Middle frontal gyrus (tissue), 1 donor: Measurements from ENCODE around the gene HPF1.
"Not testable (repeated sequence)": the region's sequence is repeated elsewhere in the genome, so short reads cannot be mapped to it uniquely, and the experiment has no call there.

ENCODE experiments used
- DNase-seq: peaks from one replicate; pipeline ENCODE4 v3.0.0-alpha.2; 2015; ENCODE audit warnings: low spot score; ENCODE audit errors: extremely low spot score

Gene HPF1

DNA sequence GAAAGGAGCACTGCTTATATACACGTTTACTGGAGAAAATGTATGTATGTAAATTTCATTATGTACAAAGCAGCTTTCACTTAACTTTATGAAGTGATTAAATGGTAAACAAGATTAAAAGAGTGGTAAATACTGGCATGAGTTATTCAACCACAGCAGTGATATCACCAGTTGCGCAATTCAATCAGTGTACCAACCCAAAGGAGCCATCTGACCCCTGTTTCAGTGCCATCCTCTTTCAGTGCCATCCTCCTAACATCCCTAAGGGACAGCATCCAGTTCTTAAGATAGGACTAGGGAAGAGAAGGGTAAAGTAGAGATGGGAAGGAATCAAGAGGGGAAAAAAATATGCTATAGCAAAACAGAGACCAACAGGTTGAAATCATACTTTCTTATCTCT, 16.2 kb downstream of the HPF1 start:
- no peak for DNase-seq

- not testable (repeated sequence) for DNase-seq
Observed at GRCh38 chr4:169738604-169739003, 19.1 kb downstream of the HPF1 start.

DNA sequence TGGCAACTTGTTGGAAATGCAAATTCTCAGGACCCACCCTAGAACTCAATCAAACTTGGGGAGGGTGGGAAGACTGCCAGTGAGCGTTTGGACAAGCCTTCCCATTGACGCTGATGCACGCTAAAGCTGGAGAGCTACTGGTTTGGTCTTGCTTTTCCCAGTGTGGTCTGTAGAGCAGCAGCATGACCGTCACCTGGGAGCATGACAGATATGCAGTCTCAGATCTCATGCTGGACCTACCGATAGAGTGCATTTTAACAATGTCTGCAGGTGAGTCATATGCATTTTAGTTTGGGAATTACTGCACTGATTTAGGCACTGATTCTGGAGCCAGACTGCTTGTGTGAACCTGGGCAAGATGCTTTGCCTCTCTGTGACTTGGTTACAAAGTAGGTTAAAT, 27.2 kb downstream of the HPF1 start:
- no peak for DNase-seq

DNA sequence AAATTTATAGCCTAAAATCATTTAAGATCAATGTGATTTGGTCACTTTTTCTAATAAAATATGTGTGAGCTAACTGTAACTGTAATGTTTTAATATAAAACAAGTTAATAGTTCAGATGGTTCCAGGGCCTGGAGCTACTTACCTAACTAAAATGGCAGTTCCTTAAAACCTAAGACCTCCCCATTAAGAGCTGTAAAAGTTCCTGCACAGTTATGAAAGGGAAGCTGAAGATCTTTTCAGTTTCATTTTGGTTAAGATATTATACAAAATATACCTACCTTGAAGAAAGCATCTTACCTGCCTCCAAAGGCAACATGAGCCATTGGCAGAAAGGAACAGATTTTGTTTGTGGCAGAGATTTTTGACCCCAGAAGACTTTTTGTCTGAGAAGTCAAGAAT, 30.1 kb downstream of the HPF1 start:
- no peak for DNase-seq

DNA sequence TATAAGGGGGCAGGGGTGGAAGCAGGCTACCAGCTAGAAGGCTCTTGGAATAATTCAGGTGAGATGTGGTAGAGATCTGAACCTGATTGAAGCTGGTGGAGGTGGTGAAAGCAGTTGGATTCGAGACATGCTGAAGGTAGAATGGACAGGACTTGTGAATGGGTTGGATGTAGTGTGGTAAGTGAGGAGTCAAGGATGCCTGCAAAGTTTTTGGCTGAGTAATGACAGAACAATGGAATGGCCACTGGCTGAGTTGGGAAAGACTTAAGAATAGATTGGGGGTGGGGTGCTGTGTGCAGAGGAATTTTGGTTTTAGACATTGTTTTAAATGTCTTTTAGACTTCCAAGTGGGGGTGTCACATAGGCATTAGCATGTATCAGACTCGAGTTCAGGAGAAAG, 33.5 kb downstream of the HPF1 start:
- no peak for DNase-seq

DNA sequence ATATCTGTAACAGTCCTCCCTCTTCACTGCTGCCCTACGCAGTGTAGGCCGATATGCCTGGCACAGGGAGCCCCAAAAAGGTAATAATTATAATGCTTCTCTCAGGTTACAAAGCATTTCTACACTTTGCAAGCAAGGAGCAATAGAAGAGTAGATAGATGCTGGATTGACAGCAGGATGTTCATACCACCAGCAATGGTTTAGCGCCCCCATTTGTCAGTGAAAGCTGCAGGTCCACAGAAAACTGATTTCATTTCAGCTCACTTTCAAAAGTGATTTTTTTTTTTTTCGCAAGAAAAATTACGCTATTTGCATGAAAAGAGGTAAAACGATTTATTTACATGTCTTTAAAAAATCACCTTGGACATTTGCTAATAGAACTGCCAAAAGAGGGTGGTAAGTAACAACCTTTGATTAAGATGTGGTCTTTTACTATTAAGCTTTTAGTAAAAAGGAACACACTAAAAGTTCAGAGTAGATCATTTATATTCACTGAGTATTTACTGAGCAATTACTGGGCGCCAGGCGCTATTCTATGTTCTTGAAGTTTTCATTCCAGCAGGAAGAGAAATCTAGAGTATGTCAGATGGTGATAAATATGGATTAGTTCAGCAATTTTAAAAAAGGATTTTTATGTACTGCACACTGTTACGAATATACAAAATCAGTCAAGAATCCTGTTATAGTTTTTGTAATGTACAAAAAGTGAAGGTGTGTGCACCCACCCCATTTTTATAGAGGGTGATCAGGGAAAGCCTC, 34.4 kb downstream of the HPF1 start:
- no peak for DNase-seq

DNA sequence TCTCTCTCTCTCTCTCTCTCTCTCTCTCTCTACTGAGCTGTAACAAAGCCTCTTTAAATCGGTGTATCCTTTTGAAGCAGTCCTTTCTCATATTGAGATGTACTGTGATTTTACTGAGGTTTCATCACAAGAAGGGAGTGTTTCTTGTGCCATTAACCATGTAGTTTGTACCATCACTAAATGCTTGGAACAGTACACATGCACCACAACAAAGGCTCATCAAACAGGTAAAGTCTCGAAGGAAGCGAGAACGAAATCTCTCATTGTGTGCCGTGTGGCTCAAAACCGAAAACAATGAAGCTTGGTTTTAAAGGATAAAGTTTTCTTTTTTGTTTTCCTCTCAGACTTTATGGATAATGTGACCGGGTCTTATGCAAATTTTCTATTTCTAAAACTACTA, 37.2 kb downstream of the HPF1 start:
- DNase-seq, result no peak

DNA sequence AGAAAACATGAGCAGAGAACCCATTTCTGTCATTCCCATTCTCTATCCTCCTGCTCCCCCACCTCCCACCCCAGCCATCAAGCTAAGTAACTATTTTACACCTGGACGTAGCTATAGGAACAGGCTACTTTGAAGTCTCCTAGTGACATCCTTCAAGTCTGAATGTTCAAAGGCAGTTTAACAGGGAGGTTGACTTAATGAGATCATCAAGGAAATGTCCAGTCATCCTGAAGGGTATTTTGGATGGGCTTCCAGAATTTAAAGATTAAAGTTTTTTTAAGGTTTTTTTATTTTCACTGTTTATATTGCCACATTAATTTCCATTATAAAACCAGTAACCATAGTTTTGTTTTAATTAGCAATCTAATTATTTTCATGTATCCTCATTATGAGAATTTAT, 41.1 kb downstream of the HPF1 start:
- DNase-seq, result no peak

- no peak for DNase-seq
Observed at GRCh38 chr4:169715826-169716225, 41.9 kb downstream of the HPF1 start.

- no peak for DNase-seq
Observed at GRCh38 chr4:169707958-169708643, 49.6 kb downstream of the HPF1 start.

GRCh38 chr4:169698331-169698730, 59.4 kb downstream of the HPF1 start:
- DNase-seq, result no peak

DNA sequence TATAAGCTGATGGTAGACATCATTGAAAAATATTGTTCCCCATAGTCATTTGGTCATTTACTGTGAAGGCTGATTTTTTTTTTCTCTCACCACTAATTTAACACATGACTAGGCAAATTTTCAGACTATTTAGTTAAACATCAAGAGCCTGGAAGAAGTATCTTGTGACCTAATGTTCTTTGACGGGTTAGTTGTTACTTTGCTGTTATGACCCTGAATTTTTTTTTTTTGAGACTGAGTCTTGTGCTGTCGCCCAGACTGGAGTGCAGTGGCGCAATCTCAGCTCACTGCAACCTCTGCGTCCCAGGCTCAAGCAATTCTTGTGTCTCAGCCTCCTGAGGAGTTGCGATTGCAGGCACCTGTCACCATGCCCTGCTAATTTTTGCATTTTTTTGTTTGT, 67.0 kb downstream of the HPF1 start:
- no peak for DNase-seq

GRCh38 chr4:169689681-169690080, 68.1 kb downstream of the HPF1 start:
- no peak for DNase-seq

DNA sequence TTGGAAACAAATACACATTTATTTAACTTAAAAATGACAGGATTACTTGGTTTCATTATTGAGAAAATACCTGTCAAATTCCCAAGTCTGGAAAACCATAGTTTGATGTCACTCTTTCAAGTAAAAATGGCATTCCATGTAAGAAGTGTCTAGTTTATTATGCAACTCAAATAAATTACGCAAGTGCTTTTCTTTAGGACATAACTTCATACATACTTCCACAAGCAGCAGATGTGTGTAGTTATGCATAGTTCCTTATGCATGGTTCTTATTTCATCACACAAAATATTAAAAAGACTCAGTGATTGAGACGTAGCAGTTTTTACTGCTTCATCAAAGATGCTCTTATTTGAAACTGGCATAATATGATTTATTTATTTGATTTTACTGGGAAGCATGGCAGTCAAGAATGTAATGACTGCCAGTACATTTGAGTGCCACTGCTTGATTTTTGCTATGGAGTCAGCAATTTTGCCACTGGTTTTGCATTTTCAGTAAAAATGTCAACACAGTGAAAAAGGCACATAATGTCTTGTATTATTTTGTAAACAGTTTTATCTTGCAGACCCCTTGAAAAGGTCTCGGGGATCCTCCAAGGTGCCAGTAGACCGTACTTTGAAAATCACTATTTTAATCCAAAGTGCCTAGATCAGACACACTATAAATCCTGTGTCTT, 75.2 kb downstream of the HPF1 start:
- DNase-seq, result no peak
